Astrocyte (in vitro differentiated cells and primary cell): ENCODE results near the gene PTPRCAP.

Source experiments
- CTCF ChIP-seq: IDR thresholded peaks from 2 replicates; pipeline ENCODE4 v1.5.1; 2011; ENCODE audit warnings: low read depth, mild to moderate bottlenecking, inconsistent platforms, low read length, moderate library complexity; ENCODE audit not compliant: insufficient read depth
- EZH2 ChIP-seq: IDR thresholded peaks from 2 replicates; pipeline ENCODE4 v1.6.1; 2012; ENCODE audit warnings: mild to moderate bottlenecking, low read length, inconsistent platforms; ENCODE audit not compliant: insufficient read depth

- TF ChIP-seq CTCF, result no peak
- TF ChIP-seq EZH2, result no peak
Observed at GRCh38 chr11:67456068-67456705, 18.7 kb upstream of the PTPRCAP start.
